HUDEP-2 (cell line): ENCODE data around the gene DLG1.
"Not testable (repeated sequence)": the region's sequence is repeated elsewhere in the genome, so short reads cannot be mapped to it uniquely, and the experiment has no call there.

Experiments used
- DNase-seq, 76 experiments: peaks; one replicate each; lab custom pipeline; 2025; ENCODE audit not compliant: unreplicated experiment in 76 of 76; lab: John Stamatoyannopoulos, UW

The DLG1 gene

GRCh38 chr3:197218210-197218609 is 80.2 kb downstream of the DLG1 start:
- no peak for DNase-seq

DNA sequence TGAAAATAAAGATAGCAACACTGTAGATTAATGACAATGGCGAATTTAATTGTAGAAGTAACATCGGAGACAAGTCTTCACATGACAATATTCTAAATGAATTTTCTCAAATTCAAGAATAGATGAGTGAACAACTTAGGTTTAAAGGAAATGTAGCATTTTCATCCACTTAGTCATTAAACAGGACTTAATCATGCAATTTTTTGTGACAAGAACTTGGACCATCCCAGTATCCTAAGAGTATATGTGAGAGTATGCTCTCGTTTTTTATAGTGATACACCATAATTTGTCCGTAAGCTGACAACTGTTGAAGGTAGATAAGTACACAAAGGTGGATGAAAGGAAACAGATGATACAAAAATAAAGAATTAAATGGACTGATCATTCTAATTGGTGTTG is 81.5 kb downstream of the DLG1 start:
- DNase-seq: no peak

DNA sequence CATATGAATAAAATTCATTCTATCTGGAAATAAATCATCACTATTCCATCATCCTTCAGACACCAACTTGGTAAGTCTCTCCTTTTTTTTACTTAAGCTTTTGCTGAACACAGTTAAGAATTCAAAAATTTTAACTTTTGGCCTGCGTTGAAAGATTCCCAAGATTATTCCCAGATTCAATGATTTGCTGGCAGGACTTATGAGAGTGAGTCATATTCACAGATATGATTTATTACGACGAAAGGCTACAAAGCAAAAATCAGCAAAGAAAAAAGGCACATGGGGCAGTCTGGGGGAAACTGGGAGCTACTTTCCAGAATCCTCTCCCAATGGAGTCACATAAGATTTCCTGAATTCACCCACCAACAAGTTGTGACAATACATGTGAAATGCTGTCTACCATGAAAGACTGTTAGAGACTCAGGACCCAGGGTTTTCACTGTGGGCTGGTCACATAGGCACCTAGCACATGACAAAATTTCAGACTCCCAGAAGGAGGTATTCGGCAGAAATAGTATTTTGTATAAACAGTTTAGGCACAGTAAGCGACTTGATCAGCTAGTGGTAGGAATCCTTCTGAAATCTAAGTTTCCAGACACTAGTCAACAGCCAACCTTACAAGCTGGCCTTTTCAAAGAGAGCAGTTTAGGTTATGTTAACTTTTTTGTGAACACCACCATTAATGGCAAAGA is 82.1 kb downstream of the DLG1 start:
- no peak for DNase-seq

DNA sequence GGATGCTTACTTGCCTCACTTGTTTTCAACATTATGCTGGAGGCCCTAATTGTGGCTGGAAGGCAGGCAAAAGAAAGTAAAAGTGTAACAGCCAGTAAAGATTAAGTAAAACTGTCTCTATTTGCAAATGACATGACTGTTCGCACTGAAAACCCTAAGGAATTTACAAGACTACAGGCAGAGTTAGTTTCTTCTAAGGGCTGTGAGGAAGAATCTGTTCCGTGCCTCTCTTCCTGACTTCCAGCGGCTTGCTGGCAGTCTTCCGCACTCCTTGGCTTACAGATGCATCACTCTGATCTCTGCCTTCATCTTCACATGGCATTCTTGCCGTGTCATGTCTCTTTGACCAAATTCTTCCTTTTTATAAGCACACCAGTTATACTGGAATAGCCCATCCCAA is 86.1 kb downstream of the DLG1 start:
- no peak for DNase-seq

DNA sequence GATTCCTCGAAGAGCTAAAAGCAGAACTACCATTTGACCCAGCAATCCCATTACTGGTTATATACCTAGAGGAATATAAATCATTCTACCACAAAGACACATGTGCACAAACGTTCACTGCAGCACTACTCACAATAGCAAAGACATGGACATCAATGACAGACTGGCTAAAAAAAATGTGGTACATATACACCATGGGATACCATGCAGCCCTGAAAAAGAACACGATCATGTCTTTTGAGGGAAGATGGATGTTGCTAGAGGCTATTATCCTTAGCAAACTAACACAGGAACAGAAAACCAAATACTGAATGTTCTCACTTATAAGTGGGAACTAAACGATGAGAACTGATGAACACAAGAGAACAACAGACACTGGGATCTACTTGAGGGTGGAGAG is 86.7 kb downstream of the DLG1 start:
- not testable (repeated sequence) for DNase-seq

DNA sequence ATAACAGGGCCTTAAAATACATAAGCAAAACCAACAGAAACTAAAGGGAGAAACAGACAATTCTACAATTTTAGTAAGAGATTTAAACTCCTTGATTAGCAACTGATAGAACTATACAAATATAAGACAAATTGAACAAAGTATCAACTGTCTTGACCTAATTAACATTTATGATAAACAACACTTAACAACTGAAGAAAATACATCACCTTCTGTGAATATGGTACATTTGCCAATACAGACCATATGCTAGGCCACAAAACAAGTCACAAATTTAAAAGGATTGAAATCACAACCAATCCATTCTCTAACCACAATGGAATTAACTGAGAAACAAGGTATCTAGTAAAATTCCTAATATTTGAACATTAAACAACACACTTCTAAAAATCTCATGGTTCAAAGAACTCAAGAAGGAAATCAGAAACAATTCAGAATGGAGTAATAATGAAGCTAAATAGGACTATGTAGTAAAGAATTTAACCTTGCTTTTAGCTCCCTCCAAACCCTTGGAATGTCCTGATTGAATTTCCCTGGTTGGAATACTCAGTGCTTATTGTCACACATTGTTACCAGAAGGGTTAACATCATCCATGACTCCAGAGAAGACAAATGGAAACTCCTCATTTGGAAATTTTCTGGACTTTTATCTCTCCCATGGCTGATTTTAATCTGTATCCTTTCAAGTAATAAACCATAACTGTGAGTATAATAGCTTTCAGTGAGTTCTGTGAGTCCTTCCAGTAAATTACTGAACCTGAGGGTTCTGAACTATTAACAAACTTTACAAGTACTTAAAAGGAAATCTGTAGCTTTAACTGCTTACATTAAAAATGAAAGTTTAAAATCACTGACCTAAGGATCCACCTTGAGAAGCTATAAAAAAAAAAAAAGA is 88.8 kb downstream of the DLG1 start:
- no peak for DNase-seq

DNA sequence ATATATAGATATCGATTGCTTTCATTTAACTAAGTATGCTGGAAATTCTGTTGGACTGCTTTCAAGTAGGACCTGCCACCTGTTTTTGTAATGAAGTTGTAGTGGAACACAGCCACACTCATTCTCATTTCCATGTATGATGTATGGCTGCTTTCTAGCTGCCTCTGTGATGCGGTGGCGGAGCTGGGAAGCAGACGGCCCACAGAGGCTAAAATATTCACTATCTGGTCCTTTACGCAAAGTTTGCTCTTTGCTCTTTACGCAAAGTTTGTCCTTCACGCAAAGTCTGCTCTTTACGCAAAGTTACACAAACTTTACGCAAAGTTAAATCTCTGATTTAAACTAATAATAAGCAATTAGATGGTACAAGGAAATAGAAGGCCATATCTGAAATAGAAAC is 91.5 kb downstream of the DLG1 start:
- DNase-seq: no peak

- peak in 1 of 76 experiments; percentile 1 for DNase-seq
These were observed 92.7 kb downstream of the DLG1 start for GRCh38 chr3:197205675-197206074.

- DNase-seq: no peak
These were observed 93.1 kb downstream of the DLG1 start for GRCh38 chr3:197205265-197205664.

DNA sequence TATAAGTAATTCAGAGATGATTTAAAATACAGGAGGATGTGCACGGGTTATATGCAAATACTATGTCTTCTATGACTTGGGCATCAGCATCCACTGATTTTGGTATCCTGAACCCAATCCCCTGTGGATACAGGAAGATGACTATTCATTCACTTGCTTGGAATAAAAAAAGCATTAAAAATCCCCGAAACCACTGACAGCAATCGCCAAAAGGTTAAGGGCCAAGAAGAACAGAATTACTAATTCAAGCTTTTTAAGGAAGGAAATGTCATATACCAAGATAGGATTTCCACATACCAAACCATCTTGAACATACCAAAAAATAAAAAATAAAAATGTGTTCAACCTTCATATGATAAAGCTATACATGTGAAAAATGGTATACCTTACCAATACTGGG is 93.7 kb downstream of the DLG1 start:
- no peak for DNase-seq

DNA sequence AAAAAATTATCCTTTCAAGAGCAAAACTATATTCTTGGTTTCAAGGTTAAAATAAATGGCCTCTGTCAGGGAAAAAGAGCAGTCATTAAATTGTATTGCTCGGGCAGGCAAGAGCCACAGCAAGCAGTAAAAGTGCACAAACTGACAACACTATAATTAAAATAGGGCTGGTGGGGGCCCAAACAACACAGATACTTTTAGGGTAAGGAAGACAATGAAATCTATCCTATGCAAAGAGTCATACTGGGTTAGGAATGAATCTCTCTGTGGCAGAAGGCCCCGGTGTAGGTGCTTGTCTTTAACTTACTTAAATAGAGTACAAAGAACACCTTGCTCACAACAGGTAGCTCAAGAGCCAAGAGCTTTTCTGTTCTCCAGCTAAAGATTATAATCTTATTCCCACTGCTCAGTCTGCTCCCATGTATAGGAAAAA is 94.7 kb downstream of the DLG1 start:
- no peak for DNase-seq

GRCh38 chr3:197202694-197203093 is 95.7 kb downstream of the DLG1 start:
- no peak for DNase-seq

DNA sequence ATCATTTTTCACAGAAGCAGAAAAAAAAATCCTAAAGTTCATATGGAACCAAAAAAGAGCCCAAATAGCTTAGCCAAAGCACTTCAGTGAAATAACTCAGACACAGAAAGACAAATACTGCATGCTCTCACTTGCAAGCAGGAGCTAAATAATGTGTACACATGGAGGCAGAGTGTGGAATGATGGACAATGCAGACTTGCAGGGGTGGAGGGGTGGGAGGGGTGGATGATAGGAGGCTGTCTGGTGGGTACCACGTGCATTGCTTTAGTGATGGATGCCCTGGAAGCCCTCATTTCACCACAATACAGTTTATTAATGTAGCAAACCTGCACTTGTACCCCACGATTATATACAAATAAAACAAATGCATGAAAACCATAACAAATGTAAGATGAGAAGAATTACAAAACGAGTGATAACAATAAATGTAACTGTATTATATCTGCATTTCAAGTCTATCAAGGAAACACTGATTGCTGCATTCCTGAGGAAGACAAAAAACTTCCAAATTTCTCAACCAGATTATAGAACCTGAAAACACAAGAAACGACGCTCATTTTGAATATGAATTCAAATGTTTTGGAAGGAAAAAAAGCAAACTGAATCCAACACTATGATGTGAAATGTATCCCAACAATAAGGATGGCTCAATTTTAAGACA is 96.5 kb downstream of the DLG1 start:
- no peak for DNase-seq

DNA sequence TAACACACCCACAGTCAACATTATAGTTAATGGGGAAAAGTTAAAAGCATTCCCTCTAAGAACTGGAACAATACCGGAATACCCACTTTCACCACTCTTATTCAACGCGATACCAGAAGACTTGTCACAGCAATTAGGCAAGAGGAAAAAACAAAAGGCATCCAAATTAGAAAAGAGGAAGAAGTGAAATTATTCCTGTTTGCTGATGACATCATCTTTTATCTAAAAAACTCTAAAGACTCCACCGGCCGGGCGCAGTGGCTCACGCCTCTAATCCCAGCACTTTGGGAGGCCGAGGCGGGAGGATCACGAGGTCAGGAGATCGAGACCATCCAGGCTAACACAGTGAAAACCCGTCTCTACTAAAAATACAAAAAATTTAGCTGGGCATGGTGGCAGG is 97.6 kb downstream of the DLG1 start:
- DNase-seq: not testable (repeated sequence)

DNA sequence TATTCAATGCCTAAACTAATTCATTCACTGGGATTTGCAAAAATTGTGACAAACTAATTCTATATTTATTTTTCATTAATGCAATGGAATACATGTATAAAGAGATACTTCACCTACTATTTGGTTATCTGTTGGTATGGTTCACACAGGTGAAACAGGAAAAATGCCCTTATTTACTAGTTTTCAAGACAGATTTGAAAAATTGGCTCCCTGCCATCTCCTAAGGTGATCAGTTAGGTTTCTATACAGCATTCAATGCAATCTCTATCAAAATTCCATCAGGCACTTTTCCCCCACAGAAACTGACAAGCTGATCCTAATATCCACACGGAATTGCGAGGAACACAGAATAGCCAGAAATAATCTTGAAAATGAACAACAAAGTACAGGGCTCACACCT is 101.1 kb downstream of the DLG1 start:
- no peak for DNase-seq

- no peak for DNase-seq
These were observed 102.2 kb downstream of the DLG1 start for GRCh38 chr3:197196192-197196591.

DNA sequence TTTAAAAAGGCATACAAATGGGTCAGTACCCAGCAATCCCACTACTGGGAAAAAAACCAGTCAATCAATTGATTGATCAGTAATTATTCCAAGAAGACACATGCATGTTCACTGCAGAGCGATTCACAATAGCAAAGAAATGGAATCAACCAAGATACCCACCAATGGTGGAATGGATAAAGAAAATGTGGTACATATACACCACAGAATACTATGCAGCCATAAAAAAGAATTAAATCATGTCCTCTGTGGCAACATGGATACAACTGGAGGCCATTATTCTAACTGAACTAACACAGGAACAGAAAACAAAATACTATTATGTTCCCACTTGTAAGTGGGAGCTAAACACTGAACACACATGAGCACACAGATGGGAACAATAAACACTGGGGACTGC is 103.1 kb downstream of the DLG1 start:
- no peak for DNase-seq

- not testable (repeated sequence) for DNase-seq
These were observed 104.7 kb downstream of the DLG1 start for GRCh38 chr3:197193759-197194158.

GRCh38 chr3:197191897-197192296 is 106.5 kb downstream of the DLG1 start:
- no peak for DNase-seq

GRCh38 chr3:197189623-197190022 is 108.8 kb downstream of the DLG1 start:
- DNase-seq: peak in 1 of 76 experiments; percentile 1

DNA sequence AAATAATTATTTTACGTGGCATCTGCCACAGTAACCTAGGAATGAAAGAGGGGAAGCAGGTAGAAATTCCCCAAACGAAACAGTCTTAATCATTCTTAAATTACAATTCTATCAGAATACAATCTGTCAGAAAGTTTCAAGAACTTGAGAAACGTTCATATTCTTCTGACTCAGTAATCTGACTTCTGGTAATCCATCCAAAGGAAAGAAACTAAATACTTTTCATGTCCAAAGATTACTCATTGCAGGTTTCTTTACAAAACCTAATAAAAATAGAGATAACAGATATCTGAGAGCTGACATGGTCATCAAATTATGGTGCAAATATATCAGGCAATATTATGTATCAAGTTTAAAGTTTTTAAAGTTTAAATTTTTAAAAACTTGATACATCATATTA is 109.4 kb downstream of the DLG1 start:
- no peak for DNase-seq
